Muscle of back (tissue), 11 donors: ENCODE data around the gene LIN52. TPM values are rescaled to one million over a fixed set of nuclear protein-coding genes. Genes with fewer than 3 reads are reported as not detected.

ENCODE experiments used
- DNase-seq, 3 donors: peaks; one replicate each; pipeline versions ENCODE4 v3.0.0 to v3.0.0-alpha.2; 2013
- polyA plus RNA-seq, 10 donors: library from polyadenylated mRNA; unstranded; fragments of 120-200 nt; gene quantifications; one replicate each; pipeline ENCODE4 v1.2.1, GENCODE V29; 2013; ENCODE audit not compliant: insufficient read length in 10 of 10

Gene LIN52
- polyA plus RNA-seq, 10 donors, result 6.8 to 14.1 (median 10.7) TPM

DNA sequence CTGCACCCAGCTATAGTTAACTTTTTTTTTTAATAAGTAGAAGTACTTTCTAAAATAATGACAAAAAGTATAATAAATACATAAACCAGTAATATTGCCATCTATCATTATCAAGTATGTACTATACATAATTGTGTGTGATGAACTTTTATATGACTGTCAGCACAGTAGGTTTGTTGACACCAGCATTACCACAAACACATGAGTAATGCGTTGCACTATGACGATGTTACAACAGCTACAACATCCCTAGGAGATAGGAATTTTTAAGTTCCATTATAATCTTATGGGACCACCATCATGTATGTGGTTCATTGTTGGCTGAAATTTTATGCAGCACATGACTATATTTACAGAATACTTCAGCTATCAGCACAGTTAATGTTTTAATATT lies 91.6 kb downstream of the LIN52 start:
- no peak for DNase-seq

DNA sequence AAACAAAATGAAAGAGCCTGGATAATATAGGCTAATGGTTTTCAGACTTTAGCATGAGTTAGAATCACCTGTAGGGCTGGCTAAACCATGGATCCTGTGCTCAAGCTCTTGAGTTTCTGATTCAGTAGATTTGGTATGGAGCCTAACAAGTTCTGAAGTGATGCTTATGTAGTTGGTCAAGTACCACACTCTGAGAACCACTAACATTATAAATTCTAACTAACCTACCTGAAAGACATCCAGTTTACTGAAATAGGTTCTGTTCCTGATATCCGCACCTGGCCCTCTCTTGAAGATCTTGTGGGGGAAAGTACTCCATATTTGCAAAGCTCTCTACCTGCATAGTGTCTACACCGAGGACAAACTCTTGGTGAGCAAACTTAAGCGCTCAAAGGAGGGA lies 95.1 kb downstream of the LIN52 start:
- no peak for DNase-seq

GRCh38 chr14:74190927-74191575 lies 106.3 kb downstream of the LIN52 start:
- no peak for DNase-seq

- no peak for DNase-seq
These were observed 109.9 kb downstream of the LIN52 start for GRCh38 chr14:74194506-74195274.

GRCh38 chr14:74195623-74196022 lies 110.9 kb downstream of the LIN52 start:
- no peak for DNase-seq

- DNase-seq, result no peak
These were observed 113.9 kb downstream of the LIN52 start for GRCh38 chr14:74198441-74199234.

GRCh38 chr14:74202113-74202512 lies 117.4 kb downstream of the LIN52 start:
- DNase-seq, result no peak

- DNase-seq, result no peak
These were observed 118.9 kb downstream of the LIN52 start for GRCh38 chr14:74203639-74204038.

GRCh38 chr14:74204491-74204890 lies 119.7 kb downstream of the LIN52 start:
- DNase-seq, result no peak

DNA sequence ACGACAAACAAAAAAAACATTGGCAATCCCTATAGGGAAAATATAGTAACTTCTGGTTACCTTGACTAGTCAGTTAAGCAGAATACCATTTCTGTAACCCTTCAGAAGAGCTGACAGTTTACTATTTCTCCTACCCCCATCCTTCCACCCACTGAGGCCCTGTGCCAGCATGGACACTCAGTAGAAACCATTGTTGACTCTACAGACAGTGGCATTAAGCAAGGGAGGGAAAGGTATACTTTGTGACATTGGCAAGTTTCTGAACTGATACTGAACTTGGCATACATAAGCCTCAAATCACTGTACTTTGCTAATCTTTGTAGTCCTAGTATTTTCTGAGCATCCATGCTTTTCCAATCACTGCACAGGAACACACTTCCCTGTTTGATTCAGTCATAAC lies 121.1 kb downstream of the LIN52 start:
- DNase-seq, result no peak

- DNase-seq, result no peak
These were observed 123.2 kb downstream of the LIN52 start for GRCh38 chr14:74207943-74208342.

DNA sequence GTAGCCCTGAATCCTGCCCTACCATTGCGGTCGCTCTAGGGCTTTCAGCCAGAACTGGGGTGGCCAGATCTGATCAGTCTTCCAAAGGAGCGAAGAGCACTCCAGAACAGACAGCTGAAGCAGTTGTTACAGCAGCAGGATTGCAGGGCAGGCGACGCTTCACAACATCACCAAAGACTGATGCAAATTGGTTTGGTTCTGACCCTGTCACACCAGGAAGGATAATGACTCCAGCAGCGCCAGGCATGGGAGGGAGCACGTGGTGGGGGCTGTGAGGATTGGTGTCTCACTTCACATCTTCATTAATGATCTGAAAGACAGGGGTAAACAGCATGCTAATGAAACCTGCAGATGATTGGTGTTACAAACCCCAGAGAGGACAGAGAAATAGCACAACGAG lies 123.9 kb downstream of the LIN52 start:
- no peak for DNase-seq

DNA sequence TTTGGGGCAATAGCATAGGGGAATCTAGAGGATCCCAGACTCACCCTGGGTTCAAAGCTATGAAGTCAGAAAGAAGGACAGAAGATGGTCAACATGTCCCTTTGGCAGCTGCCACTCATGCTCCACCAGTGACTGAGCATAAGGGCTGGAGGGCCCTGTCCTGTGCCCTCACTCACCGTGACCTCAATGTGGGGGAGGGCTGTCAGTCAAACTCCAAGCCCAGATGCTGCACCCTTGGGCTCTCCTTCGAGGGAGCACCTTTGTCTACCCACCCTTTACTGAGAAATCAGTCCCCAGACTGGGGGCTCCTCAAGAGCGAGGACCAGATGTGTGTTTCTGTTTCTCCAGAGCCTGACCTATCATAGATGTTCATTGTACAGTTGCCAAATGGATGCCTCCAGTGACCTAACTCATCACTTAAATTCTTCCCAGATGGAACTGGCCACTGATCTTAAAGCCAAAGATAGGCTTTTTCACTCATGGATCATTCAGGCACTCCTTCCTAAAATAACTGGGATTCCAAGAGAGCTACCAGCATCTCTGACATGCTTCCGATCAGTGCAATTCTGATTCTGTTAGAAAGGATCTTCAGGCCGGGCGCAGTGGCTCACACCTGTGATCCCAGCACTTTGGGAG lies 127.3 kb downstream of the LIN52 start:
- no peak for DNase-seq

GRCh38 chr14:74213907-74214803 lies 129.4 kb downstream of the LIN52 start:
- DNase-seq, result no peak

DNA sequence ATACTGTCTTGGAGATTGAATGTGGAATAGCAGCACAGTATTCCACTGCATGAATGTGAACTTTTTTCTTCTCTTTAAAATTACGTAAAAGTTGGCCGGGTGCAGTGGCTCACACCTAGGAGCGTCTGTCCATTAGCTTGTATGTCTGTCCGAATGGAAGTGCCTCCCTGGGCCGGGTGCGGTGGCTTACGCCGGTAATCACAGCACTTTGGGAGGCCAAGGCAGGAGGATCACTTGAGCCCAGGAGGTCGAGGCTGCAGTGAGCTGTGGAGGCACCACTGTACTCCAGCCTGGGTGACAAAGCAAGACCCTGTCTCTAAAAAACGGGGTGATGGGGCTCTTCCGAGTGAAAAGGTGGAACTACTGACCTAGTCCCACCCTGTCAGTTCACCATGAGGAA lies 131.9 kb downstream of the LIN52 start:
- DNase-seq, result no peak

DNA sequence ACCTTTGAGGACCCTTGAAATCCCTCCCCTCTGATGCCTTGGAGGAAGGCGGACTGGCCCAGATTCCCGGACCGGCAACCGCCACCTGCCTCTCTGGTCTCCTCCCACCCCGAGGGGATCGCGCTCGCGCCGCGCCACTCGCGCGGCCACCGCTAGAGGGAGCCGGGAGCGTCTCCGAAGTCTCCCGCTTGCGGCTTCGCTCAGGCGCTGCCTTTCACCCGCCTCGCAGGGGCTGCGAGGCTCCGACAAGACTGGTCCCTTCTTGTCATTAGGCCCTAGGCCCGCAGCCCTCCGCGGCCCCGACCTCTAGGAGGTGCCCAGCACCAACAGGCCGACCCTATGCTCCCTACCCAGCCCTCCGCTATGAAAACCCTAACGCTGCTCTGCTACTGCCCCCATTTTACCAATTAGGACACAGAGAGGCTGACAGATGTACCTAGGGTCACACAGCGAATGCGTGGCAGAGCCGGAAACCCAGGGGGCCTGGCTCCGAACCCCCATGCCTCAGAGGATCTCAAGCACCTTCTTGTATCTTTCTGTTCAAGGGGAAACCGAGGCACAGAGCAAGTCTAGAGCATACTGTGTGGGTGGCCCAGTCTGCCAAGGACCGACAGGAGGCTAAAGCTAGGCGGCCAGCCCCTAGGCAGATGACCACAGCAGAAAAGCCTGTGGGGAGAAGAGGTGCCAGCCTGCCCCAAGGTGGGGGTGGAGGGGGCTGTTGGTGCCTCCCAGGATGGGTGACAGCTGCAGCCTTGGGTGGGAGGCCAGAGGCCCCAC lies 133.1 kb downstream of the LIN52 start:
- peak; percentile 20 to 77 (median 69) for DNase-seq

DNA sequence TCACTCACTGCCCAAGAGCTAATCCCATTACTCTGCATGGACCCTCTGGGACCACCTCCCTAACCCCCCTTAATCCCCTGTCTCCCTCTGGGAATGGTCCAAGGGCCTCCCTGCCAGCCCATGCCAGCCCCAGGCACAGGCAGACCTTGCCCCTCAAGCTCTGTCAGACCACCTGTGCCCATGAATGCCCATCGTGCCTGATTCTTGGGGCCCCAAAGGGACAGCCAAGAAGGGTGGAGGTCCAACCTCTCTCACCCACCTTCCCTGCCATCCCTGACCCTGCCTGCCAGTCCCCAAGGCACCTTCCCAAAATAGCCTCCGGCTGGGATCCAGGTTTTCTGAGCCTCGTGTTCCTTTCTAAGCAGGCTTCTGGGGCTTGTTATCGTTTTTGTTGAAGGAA lies 133.7 kb downstream of the LIN52 start:
- DNase-seq, result no peak

GRCh38 chr14:74219277-74220205 lies 134.8 kb downstream of the LIN52 start:
- no peak for DNase-seq

DNA sequence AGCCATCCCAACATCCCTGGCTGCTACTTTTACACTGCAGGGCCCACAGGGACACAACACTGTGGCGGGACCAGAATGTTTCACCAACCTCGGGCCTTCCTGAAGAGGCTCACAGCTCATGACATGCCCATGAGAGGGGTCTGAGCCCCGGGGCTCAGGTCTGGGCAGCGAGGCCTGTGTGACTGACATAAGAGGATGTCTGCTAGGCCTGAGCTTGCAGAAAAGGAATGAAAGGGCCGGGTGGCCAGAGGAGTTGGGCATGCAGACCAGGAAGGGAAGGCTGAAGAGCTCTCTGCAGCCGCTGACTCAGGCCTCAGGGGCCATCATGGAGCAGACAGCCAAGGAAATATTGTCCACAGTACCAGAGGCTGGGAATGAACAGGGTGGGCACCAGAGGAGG lies 136.2 kb downstream of the LIN52 start:
- DNase-seq, result no peak
